Measurements from ENCODE around the gene IL22RA2.

DNA sequence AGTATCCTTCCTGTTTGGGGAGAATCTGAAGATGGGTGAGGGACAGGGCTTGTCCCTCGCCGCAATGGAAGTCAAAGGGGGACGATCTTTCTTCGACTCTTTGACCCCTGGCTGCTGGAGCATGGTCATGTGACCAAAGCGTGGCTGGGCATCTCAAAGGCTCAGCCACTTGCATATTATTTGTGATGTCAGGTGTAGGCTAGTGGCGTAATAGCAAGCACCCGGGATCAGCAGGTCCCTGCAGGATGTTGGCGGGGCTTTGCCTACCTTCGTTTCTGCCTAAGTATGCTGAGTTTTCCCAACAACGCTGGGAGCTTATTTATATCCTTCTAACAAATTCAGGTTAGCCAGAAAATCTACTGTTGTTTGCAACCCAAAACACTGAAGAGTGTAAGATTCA lies 78.4 kb downstream of the IL22RA2 start:
- TF ChIP-seq POLR2A (IDR thresholded peaks at IDR 0.05): no peak
- TF ChIP-seq, protein P1, sequence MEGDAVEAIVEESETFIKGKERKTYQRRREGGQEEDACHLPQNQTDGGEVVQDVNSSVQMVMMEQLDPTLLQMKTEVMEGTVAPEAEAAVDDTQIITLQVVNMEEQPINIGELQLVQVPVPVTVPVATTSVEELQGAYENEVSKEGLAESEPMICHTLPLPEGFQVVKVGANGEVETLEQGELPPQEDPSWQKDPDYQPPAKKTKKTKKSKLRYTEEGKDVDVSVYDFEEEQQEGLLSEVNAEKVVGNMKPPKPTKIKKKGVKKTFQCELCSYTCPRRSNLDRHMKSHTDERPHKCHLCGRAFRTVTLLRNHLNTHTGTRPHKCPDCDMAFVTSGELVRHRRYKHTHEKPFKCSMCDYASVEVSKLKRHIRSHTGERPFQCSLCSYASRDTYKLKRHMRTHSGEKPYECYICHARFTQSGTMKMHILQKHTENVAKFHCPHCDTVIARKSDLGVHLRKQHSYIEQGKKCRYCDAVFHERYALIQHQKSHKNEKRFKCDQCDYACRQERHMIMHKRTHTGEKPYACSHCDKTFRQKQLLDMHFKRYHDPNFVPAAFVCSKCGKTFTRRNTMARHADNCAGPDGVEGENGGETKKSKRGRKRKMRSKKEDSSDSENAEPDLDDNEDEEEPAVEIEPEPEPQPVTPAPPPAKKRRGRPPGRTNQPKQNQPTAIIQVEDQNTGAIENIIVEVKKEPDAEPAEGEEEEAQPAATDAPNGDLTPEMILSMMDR (IDR thresholded peaks at IDR 0.05): no peak
